ENCODE data around the gene SEMA3E.
"Not testable (repeated sequence)": the region's sequence is repeated elsewhere in the genome, so short reads cannot be mapped to it uniquely, and the experiment has no call there.

SEMA3E gene

DNA sequence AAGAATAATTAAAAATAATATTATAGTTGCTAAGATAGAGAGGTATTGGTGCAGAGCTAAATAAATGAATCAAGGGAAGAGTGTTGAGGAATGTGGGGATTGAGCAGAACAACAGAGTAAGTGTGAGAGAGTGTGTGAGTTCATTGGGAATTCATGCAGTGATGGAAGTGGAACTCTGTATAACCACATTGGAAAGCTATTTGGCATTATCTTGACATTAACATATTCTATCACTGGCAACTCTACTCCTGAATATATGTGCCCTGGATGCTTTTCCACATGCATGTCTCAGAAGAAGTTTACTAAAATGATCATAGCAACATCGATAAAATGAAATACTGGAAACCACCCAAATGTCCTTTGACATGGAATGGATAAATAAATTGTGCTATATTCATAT lies 164.1 kb downstream of the SEMA3E start:
- DNase-seq = no peak

DNA sequence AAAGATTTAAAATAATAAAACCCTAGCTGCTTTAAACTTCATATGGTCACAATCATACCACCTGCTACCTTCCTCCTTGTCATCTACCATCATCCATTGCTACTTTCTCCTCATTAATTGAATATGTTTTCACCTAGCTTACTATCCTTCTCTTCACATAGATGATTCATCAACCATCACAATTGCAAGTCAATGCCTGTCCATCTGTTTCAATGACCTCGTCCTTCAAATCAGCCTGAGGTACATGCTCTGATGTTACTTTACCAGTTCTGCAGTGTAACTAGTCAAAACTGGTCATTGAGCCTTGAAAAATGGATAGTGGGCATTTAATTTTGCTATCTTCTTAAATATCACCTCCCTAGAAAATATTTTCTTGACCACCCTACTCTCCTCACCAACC lies 164.7 kb downstream of the SEMA3E start:
- no peak for DNase-seq

DNA sequence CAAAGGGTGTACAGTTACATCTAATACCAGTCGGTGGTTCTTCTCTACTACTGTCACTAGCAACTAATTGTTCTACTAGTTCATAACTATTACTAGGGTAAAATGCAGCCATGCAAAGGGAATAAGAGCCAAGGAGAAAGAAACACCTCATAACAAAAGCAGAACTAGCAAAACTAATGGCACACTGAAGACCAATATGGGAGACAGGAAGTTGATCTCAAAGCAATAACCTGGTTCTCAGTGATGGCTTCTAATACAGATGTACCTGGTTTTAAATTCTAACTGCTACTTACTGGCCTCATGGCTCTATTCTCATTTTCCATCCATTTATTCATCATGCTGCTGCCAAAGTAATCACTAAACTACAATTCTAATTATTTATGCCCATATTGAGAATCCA lies 170.3 kb downstream of the SEMA3E start:
- DNase-seq = peak; percentile 16

- DNase-seq = peak; percentile 38
These were observed 172.4 kb downstream of the SEMA3E start for GRCh38 chr7:83476511-83477050.

DNA sequence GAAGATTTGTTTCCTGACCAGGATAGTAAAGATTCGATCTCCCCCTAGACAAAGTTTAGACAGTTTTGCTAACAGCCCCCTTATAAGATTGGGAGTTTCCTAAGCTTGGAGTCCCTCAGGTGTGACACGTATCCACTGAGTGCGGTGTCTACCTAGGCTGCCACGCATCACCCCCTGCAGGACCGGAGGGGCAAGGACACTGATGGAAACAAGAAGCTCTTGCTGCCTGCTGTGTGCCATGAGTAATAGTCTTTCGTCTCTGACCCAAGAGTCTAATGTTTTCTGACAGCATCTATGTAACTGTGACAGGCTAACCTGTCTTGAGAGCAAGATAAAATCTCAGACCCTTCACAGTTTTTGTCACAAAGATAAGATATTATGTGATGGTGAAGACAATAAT lies 173.5 kb downstream of the SEMA3E start:
- DNase-seq = peak; percentile 82

GRCh38 chr7:83472376-83472775 lies 176.6 kb downstream of the SEMA3E start:
- DNase-seq = no peak

- no peak for DNase-seq
These were observed 179.4 kb downstream of the SEMA3E start for GRCh38 chr7:83469491-83469890.

- no peak for DNase-seq
These were observed 179.9 kb downstream of the SEMA3E start for GRCh38 chr7:83469076-83469475.

GRCh38 chr7:83468251-83468739 lies 180.6 kb downstream of the SEMA3E start:
- DNase-seq = peak; percentile 90

- DNase-seq = no peak
These were observed 181.4 kb downstream of the SEMA3E start for GRCh38 chr7:83467493-83467892.

DNA sequence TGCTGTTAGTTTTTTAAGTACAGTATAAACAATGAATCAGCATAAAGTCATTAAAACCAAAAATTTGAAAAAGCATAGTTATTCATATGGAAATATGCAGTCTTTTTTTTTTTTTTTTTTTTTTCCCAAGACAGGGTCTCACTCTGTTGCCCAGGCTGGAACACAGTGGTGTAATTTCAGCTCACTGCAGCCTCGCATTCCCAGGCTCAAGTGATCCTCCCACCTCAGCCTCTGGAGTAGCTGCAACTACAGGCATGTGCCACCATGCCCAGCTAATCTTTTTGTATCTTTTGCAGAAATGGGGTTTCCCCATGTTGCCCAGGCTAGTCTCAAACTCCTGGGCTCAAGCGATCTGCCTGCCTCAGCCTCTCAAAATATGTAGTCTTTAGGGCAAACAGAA lies 182.0 kb downstream of the SEMA3E start:
- no peak for DNase-seq

DNA sequence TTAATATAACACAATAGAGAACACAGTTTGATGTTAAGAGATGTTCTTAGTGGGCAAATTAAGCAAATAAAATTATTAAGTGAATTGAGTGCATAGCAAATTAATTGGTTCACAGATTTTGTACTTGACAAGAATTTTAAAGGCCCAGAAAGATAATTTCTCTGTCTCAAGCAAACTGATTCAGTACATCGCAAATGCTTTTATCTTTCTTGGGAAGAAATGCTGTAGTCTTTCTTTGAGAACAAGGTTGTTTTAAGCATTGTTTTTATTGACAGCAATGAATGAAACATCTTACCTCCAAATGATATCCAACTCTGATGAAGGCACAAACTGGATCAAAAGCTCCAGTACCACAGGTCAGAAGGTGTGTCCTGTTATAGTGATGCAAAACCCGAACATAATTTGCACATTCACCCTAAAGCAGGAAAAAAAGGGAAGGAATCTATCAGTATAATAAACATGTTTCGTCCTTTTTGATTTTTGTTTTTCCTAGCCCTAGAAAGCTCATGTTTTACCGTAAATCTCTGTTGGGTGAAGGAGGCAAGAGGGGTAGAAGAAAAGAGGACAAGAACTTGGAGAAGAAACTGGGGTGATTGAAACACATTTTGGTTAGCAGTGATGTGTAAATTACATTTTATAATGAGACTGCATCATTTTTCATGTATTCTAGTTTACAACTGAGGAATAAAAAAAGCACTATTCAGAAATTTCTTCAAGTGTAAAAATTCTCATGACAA lies 182.6 kb downstream of the SEMA3E start:
- DNase-seq = no peak

GRCh38 chr7:83465643-83466042 lies 183.3 kb downstream of the SEMA3E start:
- no peak for DNase-seq

DNA sequence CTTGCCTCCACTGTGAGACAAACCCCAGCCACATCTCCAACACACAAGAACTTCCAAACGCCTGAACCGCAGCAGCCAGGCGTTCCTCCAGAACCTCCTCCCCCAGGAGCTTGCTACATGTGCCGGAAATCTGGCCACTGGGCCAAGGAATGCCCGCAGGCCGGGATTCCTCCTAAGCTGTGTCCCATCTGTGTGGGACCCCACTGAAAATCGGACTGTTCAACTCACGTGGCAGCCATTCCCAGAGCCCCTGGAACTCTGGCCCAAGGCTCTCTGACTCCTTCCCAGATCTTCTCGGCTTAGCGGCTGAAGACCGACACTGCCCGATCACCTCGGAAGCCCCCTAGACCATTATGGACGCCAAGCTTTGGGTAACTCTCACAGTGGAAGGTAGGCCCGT lies 187.1 kb downstream of the SEMA3E start:
- not testable (repeated sequence) for DNase-seq

DNA sequence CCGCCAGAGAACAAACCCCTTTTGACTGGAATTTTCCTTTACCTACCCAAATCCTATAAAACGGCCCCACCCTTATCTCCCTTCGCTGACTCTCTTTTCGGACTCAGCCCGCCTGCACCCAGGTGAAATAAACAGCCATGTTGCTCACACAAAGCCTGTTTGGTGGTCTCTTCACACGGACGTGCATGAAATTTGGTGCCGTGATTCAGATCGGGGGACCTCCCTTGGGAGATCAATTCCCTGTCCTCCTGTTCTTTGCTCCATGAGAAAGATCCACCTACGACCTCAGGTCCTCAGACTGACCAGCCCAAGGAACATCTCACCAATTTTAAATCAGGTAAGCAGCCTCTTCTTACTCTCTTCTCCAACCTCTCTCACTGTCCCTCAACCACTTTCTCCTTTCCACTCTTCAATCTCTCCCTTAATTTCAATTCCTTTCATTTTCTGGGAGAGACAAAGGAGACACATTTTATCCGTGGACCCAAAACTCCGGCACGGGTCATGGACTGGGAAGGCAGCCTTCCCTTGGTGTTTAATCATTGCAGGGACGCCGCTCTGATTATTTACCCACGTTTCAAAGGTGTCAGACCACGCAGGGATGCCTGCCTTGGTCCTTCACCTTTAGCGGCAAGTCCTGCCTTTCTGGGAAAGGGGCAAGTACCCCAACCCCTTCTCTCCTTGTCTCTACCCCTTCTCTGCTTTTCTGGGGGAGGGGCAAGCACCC lies 188.8 kb downstream of the SEMA3E start:
- not testable (repeated sequence) for DNase-seq

DNA sequence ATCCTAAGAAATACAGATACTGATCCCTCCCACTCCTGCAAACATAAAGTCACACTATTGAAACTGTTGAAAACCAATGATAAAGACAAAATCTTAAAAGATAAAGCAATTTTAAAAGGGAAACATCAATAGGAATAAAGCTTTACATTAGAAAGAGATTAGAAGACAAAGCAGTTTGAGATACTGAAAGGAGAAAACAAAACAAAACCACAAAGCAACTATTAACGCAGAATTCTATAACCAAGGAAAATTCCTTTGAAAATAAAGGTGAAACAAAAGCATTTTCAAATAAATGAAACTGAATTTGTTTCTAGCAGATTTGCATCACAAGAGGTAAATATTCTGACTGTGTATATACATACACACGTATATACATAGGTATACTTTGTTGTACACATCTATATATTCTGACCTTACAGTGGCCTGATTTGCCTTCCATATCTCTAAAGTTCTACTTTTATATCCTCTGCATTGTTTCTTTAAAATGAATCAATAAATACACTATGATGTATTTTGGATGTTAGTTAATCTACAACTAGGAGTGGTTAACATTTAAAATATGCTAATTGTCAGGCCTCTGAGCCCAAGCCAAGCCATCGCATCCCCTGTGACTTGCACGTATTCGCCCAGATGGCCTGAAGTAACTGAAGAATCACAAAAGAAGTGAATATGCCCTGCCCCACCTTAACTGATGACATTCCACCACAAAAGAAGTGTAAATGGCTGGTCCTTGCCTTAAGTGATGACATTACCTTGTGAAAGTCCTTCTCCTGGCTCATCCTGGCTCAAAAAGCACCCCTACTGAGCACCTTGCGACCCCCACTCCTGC lies 189.6 kb downstream of the SEMA3E start:
- not testable (repeated sequence) for DNase-seq

GRCh38 chr7:83457022-83457892 lies 191.7 kb downstream of the SEMA3E start:
- DNase-seq = no peak

DNA sequence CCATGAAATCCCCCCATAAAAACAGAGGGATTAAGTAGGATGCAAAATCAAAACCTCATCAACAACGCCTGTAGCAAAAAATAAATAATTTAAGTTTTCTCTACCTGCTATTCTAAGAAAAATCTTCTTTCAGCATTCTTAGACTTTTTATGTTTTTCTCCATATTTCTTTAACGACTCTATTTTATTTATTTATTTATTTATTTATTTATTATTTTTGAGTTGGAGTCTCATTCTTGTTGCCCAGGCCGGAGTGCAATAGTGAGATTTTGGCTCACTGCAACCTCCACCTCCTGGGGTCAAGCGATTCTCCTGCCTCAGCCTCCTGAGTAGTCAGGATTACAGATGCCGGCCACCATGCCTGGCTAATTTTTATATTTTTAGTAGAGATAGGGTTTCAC lies 192.5 kb downstream of the SEMA3E start:
- DNase-seq = no peak

- no peak for DNase-seq
These were observed 193.3 kb downstream of the SEMA3E start for GRCh38 chr7:83455612-83456011.

DNA sequence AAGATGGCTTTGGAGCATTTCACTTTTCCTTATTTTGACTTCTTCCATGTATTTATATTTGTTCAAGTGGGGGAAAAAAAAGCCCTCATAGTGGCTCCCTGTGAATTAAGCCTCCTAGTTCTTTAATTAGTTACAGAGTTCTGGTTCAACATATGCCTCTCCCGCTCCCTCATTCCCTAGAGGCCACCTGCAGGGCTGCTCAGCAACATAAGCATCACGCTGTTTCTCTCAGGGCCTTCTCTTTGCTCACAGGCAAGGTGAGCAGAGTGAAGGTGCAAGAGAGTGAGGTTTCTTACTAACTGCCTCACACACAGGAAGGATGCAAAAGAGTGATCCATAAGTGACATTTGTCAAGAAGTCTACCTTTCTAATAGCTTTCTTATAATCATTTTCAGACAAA lies 196.7 kb downstream of the SEMA3E start:
- peak; percentile 88 for DNase-seq

DNA sequence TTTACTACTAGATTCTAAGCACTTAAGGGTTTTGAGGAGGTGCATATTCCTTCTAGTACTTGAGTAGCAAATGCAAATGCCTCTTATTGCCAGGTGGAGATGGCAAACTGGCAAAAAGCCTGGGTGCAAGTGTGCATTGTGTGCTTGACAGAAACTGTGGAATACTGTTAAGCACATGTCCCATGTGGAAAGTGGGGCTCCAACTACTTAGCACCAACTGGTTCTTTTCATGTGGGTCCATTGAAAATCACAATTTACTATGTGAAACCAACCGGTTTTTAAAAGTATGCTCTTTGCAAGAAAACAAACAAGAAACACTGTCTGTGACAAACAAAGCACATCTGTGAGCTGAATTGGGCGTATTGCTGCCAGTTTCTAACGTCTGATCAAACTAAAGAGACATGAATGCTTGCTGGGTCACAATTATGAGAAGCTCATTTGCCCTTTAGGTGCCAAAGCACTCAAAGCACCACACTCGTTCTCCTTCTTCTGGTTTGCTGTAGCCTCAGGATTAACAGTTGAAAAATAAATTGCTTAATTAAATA lies 197.4 kb downstream of the SEMA3E start:
- DNase-seq = peak; percentile 91

GRCh38 chr7:83449781-83450180 lies 199.2 kb downstream of the SEMA3E start:
- DNase-seq = no peak

All from NCI-H69 (cell line).